PC-3 (cell line): ENCODE measurements around the gene KCNG3. TPM values are rescaled to one million over a fixed set of nuclear protein-coding genes. Genes with fewer than 3 reads are reported as not detected.

Experiments used
- ATAC-seq: fragments of 200-7000 bp; cut with Tn5 transposase; 2 replicates; pipeline ENCODE4 v1.9.1; 2020; ENCODE audit warnings: mild to moderate bottlenecking, moderate library complexity
- BruUV-seq: library from RNA; stranded (reverse); fragments of 400-500 nt; replicated peaks from 2 replicates; lab custom pipeline; 2021; lab: Mats Ljungman, UMichigan
- CTCF ChIA-PET: fragments of 300-600 bp; sonication (Branson Sonifier 250); formaldehyde crosslinking; loops from one replicate; lab custom pipeline; 2022; ENCODE audit warnings: antibody characterized with exemption; lab: Charles Lee
- POLR2A ChIA-PET: fragments of 300-600 bp; sonication (Branson Sonifier 250); formaldehyde crosslinking; loops from one replicate; lab custom pipeline; 2022; ENCODE audit warnings: antibody characterized with exemption; ENCODE audit not compliant: unreplicated experiment; lab: Charles Lee
- DNase-seq: peaks from one replicate; pipeline ENCODE4 v3.0.0-alpha.2; 2015
- H2AFZ ChIP-seq: fragments of 300-600 bp; sonication (generic); 2 replicates; pipeline ENCODE4 v1.6.0; 2016; ENCODE audit warnings: antibody characterized with exemption, low read length
- H3F3A ChIP-seq: fragments of 300-600 bp; sonication (generic); one replicate; pipeline ENCODE4 v1.6.0; 2017; ENCODE audit warnings: antibody characterized with exemption, low read length, control low read depth, mild to moderate bottlenecking; ENCODE audit not compliant: unreplicated experiment
- H3K27ac ChIP-seq: fragments of 300-600 bp; sonication (generic); 2 replicates; pipeline ENCODE4 v1.5.1; 2016; ENCODE audit warnings: mild to moderate bottlenecking, low read length
- H3K27me3 ChIP-seq: fragments of 300-600 bp; sonication (generic); 2 replicates; pipeline ENCODE4 v1.6.1; 2016; ENCODE audit warnings: low read length, mixed read lengths
- H3K36me3 ChIP-seq: fragments of 300-600 bp; sonication (generic); 2 replicates; pipeline ENCODE4 v1.6.1; 2016; ENCODE audit warnings: low read depth, mixed run types, low read length, mixed read lengths
- H3K4me1 ChIP-seq: fragments of 300-600 bp; sonication (generic); 2 replicates; pipeline ENCODE4 v1.5.1; 2016; ENCODE audit warnings: low read length; ENCODE audit not compliant: insufficient read depth
- H3K4me2 ChIP-seq: fragments of 300-600 bp; sonication (generic); 2 replicates; pipeline ENCODE4 v1.6.0; 2016; ENCODE audit warnings: low read length
- H3K4me3 ChIP-seq: fragments of 300-600 bp; sonication (generic); 2 replicates; pipeline ENCODE4 v1.5.1; 2016; ENCODE audit warnings: mild to moderate bottlenecking, low read length, mixed read lengths
- H3K79me2 ChIP-seq: fragments of 300-600 bp; sonication (generic); 2 replicates; pipeline ENCODE4 v1.6.1; 2017; ENCODE audit warnings: low read length, mixed read lengths
- H3K9ac ChIP-seq: fragments of 300-600 bp; sonication (generic); 2 replicates; pipeline ENCODE4 v1.6.0; 2016; ENCODE audit warnings: mild to moderate bottlenecking, low read length
- H3K9me2 ChIP-seq: fragments of 300-600 bp; sonication (generic); replicated peaks from 2 replicates; pipeline ENCODE4 v1.6.1; 2016; ENCODE audit warnings: mixed run types, low read length, mixed read lengths
- H3K9me3 ChIP-seq: fragments of 300-600 bp; sonication (generic); 2 replicates; pipeline ENCODE4 v1.6.1; 2016; ENCODE audit warnings: low read length, mixed read lengths
- H4K20me1 ChIP-seq: fragments of 300-600 bp; sonication (generic); 2 replicates; pipeline ENCODE4 v1.6.1; 2016; ENCODE audit warnings: low read length, mixed read lengths
- EZH2 ChIP-seq: fragments of 300-600 bp; sonication (generic); IDR thresholded peaks from one replicate; pipeline ENCODE4 v1.6.1; 2017; ENCODE audit warnings: antibody characterized with exemption, mild to moderate bottlenecking, low read length; ENCODE audit not compliant: unreplicated experiment
- EZH2phosphoT487 ChIP-seq: fragments of 300-600 bp; sonication (generic); IDR thresholded peaks from 2 replicates; pipeline ENCODE4 v1.6.1; 2018; ENCODE audit warnings: mild to moderate bottlenecking, antibody characterized with exemption, low read length, borderline replicate concordance
- intact Hi-C: fragments of 100-400 bp; cut with micrococcal nuclease; formaldehyde crosslinking; loops from 2 replicates; pipeline ENCODE4 v1.9.0; 2023
- total RNA-seq: library from RNA; depleted of rRNA; stranded (reverse); fragments of >200 nt; gene quantifications from 2 replicates; pipeline ENCODE4 v1.2.3, GENCODE V29; 2014
- TF ChIP-seq, protein P1 (sequence below): fragments of 300-600 bp; sonication (generic); conservative IDR thresholded peaks from 2 replicates; pipeline ENCODE4 v1.5.1; 2017; ENCODE audit warnings: antibody characterized with exemption, low read depth, mild to moderate bottlenecking, low read length

KCNG3 gene
- total RNA-seq, 1 experiment from 2014 or later = 2.4 TPM

DNA sequence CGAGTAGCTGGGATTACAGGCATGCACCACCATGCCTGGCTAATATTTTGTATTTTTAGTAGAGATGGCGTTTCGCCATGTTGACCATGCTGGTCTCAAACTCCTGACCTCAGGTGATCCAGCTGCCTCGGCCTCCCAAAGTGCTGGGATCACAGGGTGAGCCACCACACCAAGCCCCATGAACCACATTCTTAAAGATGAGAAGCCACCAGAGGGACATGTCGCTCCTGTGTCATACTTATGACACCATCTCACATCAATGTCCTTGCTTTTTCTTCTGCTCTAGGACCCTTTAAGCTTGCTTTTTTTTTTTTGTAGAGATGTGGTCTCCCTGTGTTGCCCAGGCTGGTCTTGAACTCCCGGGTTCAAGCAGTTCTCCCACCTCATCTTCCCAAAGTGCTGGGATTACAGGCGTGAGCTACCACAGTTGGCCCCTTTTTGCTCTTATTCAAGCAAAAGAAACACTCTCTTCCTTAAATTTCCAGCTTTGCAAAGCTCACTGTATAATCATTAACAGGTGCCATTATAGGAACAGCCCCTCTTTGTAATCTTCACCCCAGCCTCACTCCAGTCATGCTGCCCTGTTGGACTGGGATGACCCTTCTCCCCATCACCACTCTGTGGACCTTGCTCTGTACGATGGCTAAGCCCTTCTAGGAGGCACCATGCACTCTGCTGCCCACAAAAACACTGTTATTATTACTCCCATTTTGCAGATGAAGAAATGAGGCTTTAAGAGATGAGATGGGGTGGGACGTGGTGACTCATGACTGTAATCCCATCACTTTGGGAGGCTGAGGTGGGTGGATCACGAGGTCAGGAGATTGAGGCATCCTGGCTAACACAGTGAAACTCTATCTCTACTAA is 10.8 kb upstream of the KCNG3 start:
- Histone ChIP-seq H3K9ac (no peak overlapping the region), H3K4me3 (no peak overlapping the region), H2AFZ (no peak overlapping the region), H3F3A (no peaks in the 10 kb centered on the region), H3K27me3 (no peaks in the 10 kb centered on the region), H3K9me2 (no peaks in the 10 kb centered on the region), H4K20me1 (no peaks in the 10 kb centered on the region), H3K4me2 (no peak overlapping the region), H3K9me3 (no peaks in the 10 kb centered on the region), H3K36me3 (no peaks in the 10 kb centered on the region), H3K27ac (no peak overlapping the region), H3K79me2 (no peaks in the 10 kb centered on the region), H3K4me1 (no peaks in the 10 kb centered on the region)
- TF ChIP-seq EZH2phosphoT487 (no peak), EZH2 (no peak)
- TF ChIP-seq, protein P1, sequence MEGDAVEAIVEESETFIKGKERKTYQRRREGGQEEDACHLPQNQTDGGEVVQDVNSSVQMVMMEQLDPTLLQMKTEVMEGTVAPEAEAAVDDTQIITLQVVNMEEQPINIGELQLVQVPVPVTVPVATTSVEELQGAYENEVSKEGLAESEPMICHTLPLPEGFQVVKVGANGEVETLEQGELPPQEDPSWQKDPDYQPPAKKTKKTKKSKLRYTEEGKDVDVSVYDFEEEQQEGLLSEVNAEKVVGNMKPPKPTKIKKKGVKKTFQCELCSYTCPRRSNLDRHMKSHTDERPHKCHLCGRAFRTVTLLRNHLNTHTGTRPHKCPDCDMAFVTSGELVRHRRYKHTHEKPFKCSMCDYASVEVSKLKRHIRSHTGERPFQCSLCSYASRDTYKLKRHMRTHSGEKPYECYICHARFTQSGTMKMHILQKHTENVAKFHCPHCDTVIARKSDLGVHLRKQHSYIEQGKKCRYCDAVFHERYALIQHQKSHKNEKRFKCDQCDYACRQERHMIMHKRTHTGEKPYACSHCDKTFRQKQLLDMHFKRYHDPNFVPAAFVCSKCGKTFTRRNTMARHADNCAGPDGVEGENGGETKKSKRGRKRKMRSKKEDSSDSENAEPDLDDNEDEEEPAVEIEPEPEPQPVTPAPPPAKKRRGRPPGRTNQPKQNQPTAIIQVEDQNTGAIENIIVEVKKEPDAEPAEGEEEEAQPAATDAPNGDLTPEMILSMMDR = no peak
- ATAC-seq = no peak
- ChIA-PET POLR2A (no interaction called here), CTCF (no interaction called here)
- DNase-seq = no peak
- intact Hi-C loops = no loop called here
- no TSS peak for BruUV-seq

DNA sequence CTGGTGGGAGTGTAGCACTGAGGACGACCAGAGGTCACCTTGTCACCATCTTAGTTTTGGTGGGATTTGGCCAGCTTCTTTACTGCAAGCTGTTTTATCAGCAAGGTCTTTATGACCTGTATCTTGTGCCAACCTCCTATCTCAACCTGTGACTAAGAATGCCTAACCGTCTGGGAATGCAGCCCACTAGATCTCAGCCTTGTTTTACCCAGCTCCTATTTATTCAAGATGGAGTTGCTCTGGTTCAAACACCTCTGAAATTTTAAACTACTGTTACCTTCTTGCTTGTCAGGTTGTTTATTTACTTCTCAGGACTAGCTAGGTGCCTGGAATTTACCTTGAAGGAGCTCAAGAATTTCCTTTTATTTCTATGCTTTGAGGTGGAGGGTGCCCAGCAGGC is 9.5 kb upstream of the KCNG3 start:
- H3K9me2 ChIP-seq = no peaks in the 10 kb centered on the region
- intact Hi-C loops = no loop called here
- POLR2A ChIA-PET = no interaction called here
- no peaks in the 10 kb centered on the region for H3K4me1 ChIP-seq
- no peaks in the 10 kb centered on the region for H3F3A ChIP-seq
- TF ChIP-seq, protein P1 = no peak
- no peak for TF ChIP-seq EZH2phosphoT487
- H4K20me1 ChIP-seq = no peaks in the 10 kb centered on the region
- no peaks in the 10 kb centered on the region for H3K36me3 ChIP-seq
- ATAC-seq (no peak), DNase-seq (no peak)
- no peak overlapping the region for H3K9ac ChIP-seq
- BruUV-seq = no TSS peak
- H3K27me3 ChIP-seq = no peaks in the 10 kb centered on the region
- H3K4me3 ChIP-seq = no peak overlapping the region
- no peaks in the 10 kb centered on the region for H3K79me2 ChIP-seq
- H3K9me3 ChIP-seq = no peaks in the 10 kb centered on the region
- H3K4me2 ChIP-seq = no peak overlapping the region
- no peak overlapping the region for H2AFZ ChIP-seq
- CTCF ChIA-PET = no interaction called here
- H3K27ac ChIP-seq = no peak overlapping the region

GRCh38 chr2:42498497-42498896 is 4.7 kb upstream of the KCNG3 start:
- ChIA-PET POLR2A (no interaction called here), CTCF (no interaction called here)
- H3K27me3 ChIP-seq = no peaks in the 10 kb centered on the region
- H3K9me2 ChIP-seq = no peaks in the 10 kb centered on the region
- no peak overlapping the region for H2AFZ ChIP-seq
- no TSS peak for BruUV-seq
- TF ChIP-seq EZH2 (no peak), EZH2phosphoT487 (no peak)
- TF ChIP-seq, protein P1 = no peak
- DNase-seq (no peak), ATAC-seq (no peak)
- peaks cover 15% of the 10 kb centered on the region for H3K4me1 ChIP-seq
- H3K27ac ChIP-seq = no peak overlapping the region
- no peaks in the 10 kb centered on the region for H3F3A ChIP-seq
- H4K20me1 ChIP-seq = no peaks in the 10 kb centered on the region
- no peak overlapping the region for H3K4me3 ChIP-seq
- no peak overlapping the region for H3K9ac ChIP-seq
- no peaks in the 10 kb centered on the region for H3K9me3 ChIP-seq
- H3K36me3 ChIP-seq = no peaks in the 10 kb centered on the region
- intact Hi-C loops = no loop called here
- H3K79me2 ChIP-seq = no peaks in the 10 kb centered on the region
- H3K4me2 ChIP-seq = no peak overlapping the region
